ENCODE data around the gene LARGE1. TPM values are rescaled to one million over a fixed set of nuclear protein-coding genes. Genes with fewer than 3 reads are reported as not detected.

The LARGE1 gene
- polyA plus RNA-seq, 3 donors = 0.05 to 0.13 TPM; not detected in 1

DNA sequence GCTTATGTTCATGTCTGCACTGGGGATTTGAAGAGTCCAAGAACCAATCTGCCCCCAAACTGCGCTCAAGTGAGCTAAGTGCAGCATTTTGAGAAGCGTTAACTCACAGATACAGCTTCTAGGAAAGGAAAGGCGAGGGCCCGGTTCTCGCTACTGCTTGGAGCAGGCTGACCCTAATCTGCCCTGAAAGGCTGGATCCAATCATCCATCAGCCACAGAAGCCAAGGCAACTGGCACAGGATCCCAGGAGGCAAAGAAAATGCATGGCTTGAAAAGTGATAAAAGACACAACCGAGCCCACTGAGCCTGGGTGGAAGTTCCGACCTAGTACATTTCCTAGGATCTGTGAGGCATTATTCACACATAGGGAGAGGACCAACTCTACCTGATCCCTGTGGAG lies 174.8 kb downstream of the LARGE1 start:
- no peaks in the 10 kb centered on the region for H3K4me1 Mint-ChIP-seq
- no peaks in the 10 kb centered on the region for H3K79me2 ChIP-seq (ENCODE audit: insufficient read depth, low read length)
- no peak overlapping the region for H3K4me2 ChIP-seq (replicated peaks; ENCODE audit: extremely low read depth, low read length, poor library complexity, severe bottlenecking)
- H2AFZ ChIP-seq (ENCODE audit: insufficient read depth, low read depth, low read length, poor library complexity, severe bottlenecking) = no peak overlapping the region
- no peak overlapping the region for H3K27ac Mint-ChIP-seq
- H3K4me1 ChIP-seq (ENCODE audit: control insufficient read depth in 1 of 2, insufficient read depth in 2 of 2, low read length in 2 of 2) = no peaks in the 10 kb centered on the region
- no peaks in the 10 kb centered on the region for H3K36me3 ChIP-seq (replicated peaks in 1 of 2; ENCODE audit: control insufficient read depth in 1 of 2, insufficient read depth in 2 of 2, low read length in 2 of 2)
- peaks cover 10 to 35% (median 22%) of the 10 kb centered on the region in 7 donors for H3K9me3 Mint-ChIP-seq
- no peak overlapping the region for H3K4me3 Mint-ChIP-seq
- no peak for DNase-seq
- no peaks in the 10 kb centered on the region for H3K36me3 Mint-ChIP-seq
- WGBS (ENCODE audit: insufficient coverage) = 94% methylated on average over 3 of the region's 7 CpGs
- H3K27me3 ChIP-seq (ENCODE audit: control insufficient read depth in 2 of 2, insufficient read depth in 2 of 2, low read length in 2 of 2) = no peaks in the 10 kb centered on the region
- peaks cover 19 to 37% of the 10 kb centered on the region in 2 donors for H3K9me3 ChIP-seq (replicated peaks in 1 of 2; ENCODE audit: control insufficient read depth in 1 of 2, insufficient read depth in 1 of 2, low read length in 2 of 2)
- intact Hi-C loops (cut with micrococcal nuclease) = loop anchor here in 1 of 2 donors (10.0 kb wide), 1 partner anchor 51 kb away; no protein-coding TSS in a partner anchor
- H3K9ac ChIP-seq (ENCODE audit: insufficient read depth, low read length, poor library complexity, severe bottlenecking) = no peak overlapping the region
- no peaks in the 10 kb centered on the region for H4K20me1 ChIP-seq (ENCODE audit: insufficient read depth, low read length)
- TF ChIP-seq, protein P1, sequence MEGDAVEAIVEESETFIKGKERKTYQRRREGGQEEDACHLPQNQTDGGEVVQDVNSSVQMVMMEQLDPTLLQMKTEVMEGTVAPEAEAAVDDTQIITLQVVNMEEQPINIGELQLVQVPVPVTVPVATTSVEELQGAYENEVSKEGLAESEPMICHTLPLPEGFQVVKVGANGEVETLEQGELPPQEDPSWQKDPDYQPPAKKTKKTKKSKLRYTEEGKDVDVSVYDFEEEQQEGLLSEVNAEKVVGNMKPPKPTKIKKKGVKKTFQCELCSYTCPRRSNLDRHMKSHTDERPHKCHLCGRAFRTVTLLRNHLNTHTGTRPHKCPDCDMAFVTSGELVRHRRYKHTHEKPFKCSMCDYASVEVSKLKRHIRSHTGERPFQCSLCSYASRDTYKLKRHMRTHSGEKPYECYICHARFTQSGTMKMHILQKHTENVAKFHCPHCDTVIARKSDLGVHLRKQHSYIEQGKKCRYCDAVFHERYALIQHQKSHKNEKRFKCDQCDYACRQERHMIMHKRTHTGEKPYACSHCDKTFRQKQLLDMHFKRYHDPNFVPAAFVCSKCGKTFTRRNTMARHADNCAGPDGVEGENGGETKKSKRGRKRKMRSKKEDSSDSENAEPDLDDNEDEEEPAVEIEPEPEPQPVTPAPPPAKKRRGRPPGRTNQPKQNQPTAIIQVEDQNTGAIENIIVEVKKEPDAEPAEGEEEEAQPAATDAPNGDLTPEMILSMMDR (IDR thresholded peaks at IDR 0.05) = no peak
- H3K27ac ChIP-seq (ENCODE audit: low read depth in 1 of 2, low read length in 2 of 2) = no peak overlapping the region
- H3K4me3 ChIP-seq (replicated peaks in 1 of 3; ENCODE audit: low read depth in 2 of 3, low read length in 3 of 3) = no peak overlapping the region
- peaks cover 0 to 2% (median 0%) of the 10 kb centered on the region in 3 donors for H3K27me3 Mint-ChIP-seq (ENCODE audit: low read depth in 3 of 3)

GRCh38 chr22:33743756-33744155 lies 176.5 kb downstream of the LARGE1 start:
- H3K9ac ChIP-seq (ENCODE audit: insufficient read depth, low read length, poor library complexity, severe bottlenecking) = no peak overlapping the region
- H3K27me3 ChIP-seq (ENCODE audit: control insufficient read depth in 2 of 2, insufficient read depth in 2 of 2, low read length in 2 of 2) = no peaks in the 10 kb centered on the region
- H3K79me2 ChIP-seq (ENCODE audit: insufficient read depth, low read length) = no peaks in the 10 kb centered on the region
- Mint-ChIP-seq H3K27ac (no peak overlapping the region), H3K27me3 (ENCODE audit: low read depth in 3 of 3) (peaks cover 0 to 2% (median 2%) of the 10 kb centered on the region in 3 donors), H3K4me3 (no peak overlapping the region), H3K9me3 (peaks cover 13 to 37% (median 24%) of the 10 kb centered on the region in 7 donors), H3K36me3 (no peaks in the 10 kb centered on the region), H3K4me1 (no peaks in the 10 kb centered on the region)
- no peak for DNase-seq
- no peak overlapping the region for H3K27ac ChIP-seq (ENCODE audit: low read depth in 1 of 2, low read length in 2 of 2)
- 86% methylated on average over 2 of the region's 5 CpGs for WGBS (ENCODE audit: insufficient coverage)
- no peaks in the 10 kb centered on the region for H4K20me1 ChIP-seq (ENCODE audit: insufficient read depth, low read length)
- no peak overlapping the region for H3K4me3 ChIP-seq (replicated peaks in 1 of 3; ENCODE audit: low read depth in 2 of 3, low read length in 3 of 3)
- no peaks in the 10 kb centered on the region for H3K36me3 ChIP-seq (replicated peaks in 1 of 2; ENCODE audit: control insufficient read depth in 1 of 2, insufficient read depth in 2 of 2, low read length in 2 of 2)
- TF ChIP-seq, protein P1 (IDR thresholded peaks at IDR 0.05) = no peak
- intact Hi-C loops (cut with micrococcal nuclease) = loop anchor here in 1 of 2 donors (10.0 kb wide), 1 partner anchor 49 kb away; no protein-coding TSS in a partner anchor
- no peaks in the 10 kb centered on the region for H3K4me1 ChIP-seq (ENCODE audit: control insufficient read depth in 1 of 2, insufficient read depth in 2 of 2, low read length in 2 of 2)
- H2AFZ ChIP-seq (ENCODE audit: insufficient read depth, low read depth, low read length, poor library complexity, severe bottlenecking) = no peak overlapping the region
- peaks cover 13 to 32% of the 10 kb centered on the region in 2 donors for H3K9me3 ChIP-seq (replicated peaks in 1 of 2; ENCODE audit: control insufficient read depth in 1 of 2, insufficient read depth in 1 of 2, low read length in 2 of 2)
- no peak overlapping the region for H3K4me2 ChIP-seq (replicated peaks; ENCODE audit: extremely low read depth, low read length, poor library complexity, severe bottlenecking)
